KOPT-K1 (cell line): ENCODE results near the gene ADAD2.

Experiments
- H3K27ac ChIP-seq: fragments of 200-600 bp; sonication (generic); 2 replicates; pipeline ENCODE4 v1.5.1; 2016; ENCODE audit warnings: antibody characterized with exemption, mild to moderate bottlenecking, low read depth, low read length; ENCODE audit not compliant: poor library complexity, severe bottlenecking
- H3K36me3 ChIP-seq: fragments of 200-600 bp; sonication (generic); 2 replicates; pipeline ENCODE4 v1.5.1; 2017; ENCODE audit warnings: antibody characterized with exemption, mild to moderate bottlenecking, low read length, moderate library complexity; ENCODE audit not compliant: insufficient read depth
- H3K9me3 ChIP-seq: fragments of 200-600 bp; sonication (generic); 2 replicates; pipeline ENCODE4 v1.5.1; 2017; ENCODE audit warnings: antibody characterized with exemption, low read length, mild to moderate bottlenecking; ENCODE audit not compliant: insufficient read depth, poor library complexity, severe bottlenecking

Gene ADAD2

GRCh38 chr16:84166796-84167695 lies 23.9 kb upstream of the ADAD2 start:
- no peak overlapping the region for H3K27ac ChIP-seq
- H3K36me3 ChIP-seq = no peaks in the 10 kb centered on the region
- no peaks in the 10 kb centered on the region for H3K9me3 ChIP-seq

GRCh38 chr16:84169765-84170310 lies 21.1 kb upstream of the ADAD2 start:
- Histone ChIP-seq H3K36me3 (no peaks in the 10 kb centered on the region), H3K27ac (no peak overlapping the region), H3K9me3 (no peaks in the 10 kb centered on the region)

- no peaks in the 10 kb centered on the region for H3K9me3 ChIP-seq
- H3K36me3 ChIP-seq = peaks cover 22% of the 10 kb centered on the region
- H3K27ac ChIP-seq = no peak overlapping the region
These were observed 16.6 kb upstream of the ADAD2 start for GRCh38 chr16:84174396-84174795.

GRCh38 chr16:84175350-84176081 lies 15.4 kb upstream of the ADAD2 start:
- H3K27ac ChIP-seq = no peak overlapping the region
- H3K36me3 ChIP-seq = peaks cover 33% of the 10 kb centered on the region
- H3K9me3 ChIP-seq = no peaks in the 10 kb centered on the region

- peaks cover 42% of the 10 kb centered on the region for H3K36me3 ChIP-seq
- H3K27ac ChIP-seq = no peak overlapping the region
- H3K9me3 ChIP-seq = no peaks in the 10 kb centered on the region
These were observed 14.5 kb upstream of the ADAD2 start for GRCh38 chr16:84176192-84177053.

DNA sequence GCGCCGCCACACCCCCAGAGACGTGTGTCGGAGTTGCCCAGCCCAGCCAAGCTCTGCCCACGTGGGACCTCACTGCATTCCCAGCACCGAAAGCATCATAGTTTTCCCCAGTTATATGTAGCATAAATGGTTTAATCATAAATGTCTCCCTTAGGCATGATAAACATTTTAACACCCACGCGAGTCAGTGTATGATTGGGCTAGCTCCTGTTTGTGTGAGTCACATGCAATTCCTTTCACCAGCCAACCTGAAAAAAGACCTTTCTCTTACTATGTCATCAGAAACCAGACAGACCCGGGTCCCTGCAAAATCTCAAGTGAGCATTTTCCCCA lies 13.2 kb upstream of the ADAD2 start:
- H3K27ac ChIP-seq = no peak overlapping the region
- H3K36me3 ChIP-seq = peaks cover 55% of the 10 kb centered on the region
- H3K9me3 ChIP-seq = no peaks in the 10 kb centered on the region

DNA sequence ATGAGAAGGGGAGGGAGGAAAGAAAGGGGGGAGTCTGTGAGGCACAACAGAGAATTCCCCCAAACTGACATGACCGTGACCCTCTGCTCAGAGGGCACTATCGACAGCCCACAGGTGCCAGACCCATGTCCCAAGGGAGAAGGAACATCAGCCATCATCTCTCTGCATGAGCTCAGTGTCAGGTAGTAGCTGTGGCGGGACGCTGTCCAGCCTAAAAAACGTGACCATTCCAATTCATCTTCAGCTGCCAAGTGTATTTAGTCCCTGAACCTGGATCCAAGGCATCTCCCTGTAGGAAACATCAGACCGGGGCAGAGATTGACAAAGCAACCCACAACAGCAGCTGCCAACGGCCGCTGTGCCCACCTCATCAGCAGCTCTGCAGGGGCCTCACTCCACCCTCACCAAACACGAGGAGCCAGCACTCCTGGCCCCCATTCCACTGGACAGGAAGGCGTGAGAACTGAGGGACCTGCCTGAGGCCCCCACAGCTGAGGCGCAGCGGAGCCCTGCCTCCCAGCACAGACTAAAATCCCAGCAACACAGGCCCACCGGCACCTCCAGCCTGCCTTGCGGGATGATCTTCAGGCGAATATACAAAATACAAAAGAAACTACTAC lies 12.7 kb upstream of the ADAD2 start:
- no peak overlapping the region for H3K27ac ChIP-seq
- no peaks in the 10 kb centered on the region for H3K9me3 ChIP-seq
- H3K36me3 ChIP-seq = peaks cover 61% of the 10 kb centered on the region

- H3K27ac ChIP-seq = no peak overlapping the region
- no peaks in the 10 kb centered on the region for H3K9me3 ChIP-seq
- H3K36me3 ChIP-seq = peaks cover 69% of the 10 kb centered on the region
These were observed 11.9 kb upstream of the ADAD2 start for GRCh38 chr16:84178892-84179611.

DNA sequence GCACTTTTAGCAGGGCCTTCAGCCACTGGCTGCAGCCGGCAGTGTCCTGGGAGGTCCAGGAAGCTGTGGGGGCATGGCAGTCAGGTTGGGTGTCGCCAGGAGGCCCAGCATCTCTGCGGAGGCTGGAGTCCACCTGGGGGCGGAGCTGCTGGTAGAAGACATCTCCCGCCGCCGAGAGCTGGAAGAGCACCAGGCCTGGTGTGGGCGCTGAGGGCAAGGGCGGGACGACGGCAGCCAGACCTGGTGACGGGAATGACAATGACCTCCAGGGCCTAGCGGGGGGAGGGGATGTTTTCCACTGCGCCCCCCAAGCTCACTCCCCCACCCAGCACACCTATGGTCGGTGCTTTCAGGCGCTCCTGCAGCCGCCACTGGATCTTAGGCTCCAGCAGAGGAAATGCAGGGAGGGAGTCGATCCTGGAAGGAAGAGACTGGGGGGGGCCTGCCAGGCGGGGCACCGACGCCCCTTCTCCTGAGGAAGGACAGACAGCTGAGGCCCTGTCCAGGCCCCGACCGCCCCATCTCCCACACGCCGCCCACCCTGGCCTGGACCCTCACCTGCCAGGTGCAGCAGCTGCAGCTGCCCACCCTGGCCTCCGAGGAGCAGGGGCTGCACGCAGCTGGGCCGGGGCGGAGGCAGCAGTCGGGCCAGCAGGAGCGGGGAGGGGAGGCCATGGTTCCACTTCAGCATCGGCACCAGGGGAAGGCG lies 11.2 kb upstream of the ADAD2 start:
- no peak overlapping the region for H3K27ac ChIP-seq
- no peaks in the 10 kb centered on the region for H3K9me3 ChIP-seq
- peaks cover 76% of the 10 kb centered on the region for H3K36me3 ChIP-seq

DNA sequence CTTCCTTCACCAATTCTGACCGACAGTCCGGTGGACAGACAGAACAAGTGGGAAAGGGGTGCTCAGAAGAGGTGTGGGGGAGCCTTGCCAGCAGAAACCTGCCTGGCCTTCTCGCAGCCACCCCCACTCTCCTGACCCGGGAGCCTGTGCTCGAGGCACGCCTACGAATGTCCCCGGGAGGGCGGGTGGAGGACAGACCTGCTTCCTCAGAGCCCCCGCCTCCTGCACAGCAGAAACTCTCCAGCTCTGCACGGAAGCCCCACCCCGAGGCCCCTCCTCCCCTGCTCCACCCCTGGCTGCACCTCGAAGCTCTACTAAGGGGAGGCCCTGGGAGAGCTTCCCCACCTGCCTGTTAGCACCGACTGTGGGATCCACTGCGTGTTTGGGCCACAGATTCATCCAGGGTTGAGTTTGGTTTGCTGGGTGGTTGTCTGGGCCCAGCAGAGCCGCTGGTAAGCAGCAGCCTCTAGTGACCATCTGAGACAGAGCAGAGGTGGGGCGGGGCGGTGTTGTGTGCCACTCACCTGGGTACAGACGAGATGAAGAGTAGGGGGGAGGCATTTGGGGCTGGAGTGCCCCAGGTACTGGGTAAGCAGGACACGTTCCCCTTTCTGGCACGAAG lies 10.3 kb upstream of the ADAD2 start:
- no peaks in the 10 kb centered on the region for H3K9me3 ChIP-seq
- no peak overlapping the region for H3K27ac ChIP-seq
- peaks cover 82% of the 10 kb centered on the region for H3K36me3 ChIP-seq

- H3K36me3 ChIP-seq = peaks cover 82% of the 10 kb centered on the region
- H3K27ac ChIP-seq = no peak overlapping the region
These were observed 9.6 kb upstream of the ADAD2 start for GRCh38 chr16:84181144-84181915.

GRCh38 chr16:84182104-84182503 lies 8.9 kb upstream of the ADAD2 start:
- H3K36me3 ChIP-seq = peaks cover 82% of the 10 kb centered on the region
- H3K27ac ChIP-seq = no peak overlapping the region
- H3K9me3 ChIP-seq = no peaks in the 10 kb centered on the region

More at GRCh38 chr16:84181144-84181915, 9.6 kb upstream of the ADAD2 start:
- no peaks in the 10 kb centered on the region for H3K9me3 ChIP-seq
